Measurements from ENCODE around the gene MKRN2.
"Not testable (repeated sequence)": the region's sequence is repeated elsewhere in the genome, so short reads cannot be mapped to it uniquely, and the experiment has no call there.

The MKRN2 gene

GRCh38 chr3:12586403-12586802 lies 29.5 kb downstream of the MKRN2 start:
- FAIRE-seq (no peak), DNase-seq (ENCODE audit: low spot score) (no peak)

- peak; percentile 10 for DNase-seq (ENCODE audit: low spot score)
- no peak for FAIRE-seq
These were observed 31.4 kb downstream of the MKRN2 start for GRCh38 chr3:12588039-12589009.

- no peak for DNase-seq (ENCODE audit: low spot score)
- FAIRE-seq: no peak
These were observed 33.2 kb downstream of the MKRN2 start for GRCh38 chr3:12590096-12590495.

- DNase-seq (ENCODE audit: low spot score) (no peak), FAIRE-seq (no peak)
These were observed 34.6 kb downstream of the MKRN2 start for GRCh38 chr3:12591456-12591855.

GRCh38 chr3:12591997-12592715 lies 35.3 kb downstream of the MKRN2 start:
- no peak for FAIRE-seq

GRCh38 chr3:12593473-12593872 lies 36.6 kb downstream of the MKRN2 start:
- DNase-seq (ENCODE audit: low spot score) (no peak), FAIRE-seq (no peak)

More at GRCh38 chr3:12591997-12592715, 35.3 kb downstream of the MKRN2 start:
- DNase-seq (ENCODE audit: low spot score): no peak

- no peak for FAIRE-seq
These were observed 42.0 kb downstream of the MKRN2 start for GRCh38 chr3:12598890-12599289.

GRCh38 chr3:12601072-12601471 lies 44.2 kb downstream of the MKRN2 start:
- FAIRE-seq (no peak), DNase-seq (ENCODE audit: low spot score) (no peak)

More at GRCh38 chr3:12598890-12599289, 42.0 kb downstream of the MKRN2 start:
- DNase-seq (ENCODE audit: low spot score): no peak

- no peak for FAIRE-seq
These were observed 47.1 kb downstream of the MKRN2 start for GRCh38 chr3:12603969-12604368.

GRCh38 chr3:12608376-12608775 lies 51.5 kb downstream of the MKRN2 start:
- FAIRE-seq (no peak), DNase-seq (ENCODE audit: low spot score) (no peak)

More at GRCh38 chr3:12603969-12604368, 47.1 kb downstream of the MKRN2 start:
- DNase-seq (ENCODE audit: low spot score): no peak

- no peak for FAIRE-seq
These were observed 54.2 kb downstream of the MKRN2 start for GRCh38 chr3:12611117-12611516.

GRCh38 chr3:12612514-12613226 lies 55.8 kb downstream of the MKRN2 start:
- FAIRE-seq (no peak), DNase-seq (ENCODE audit: low spot score) (no peak)

More at GRCh38 chr3:12611117-12611516, 54.2 kb downstream of the MKRN2 start:
- DNase-seq (ENCODE audit: low spot score): no peak

GRCh38 chr3:12613250-12613649 lies 56.4 kb downstream of the MKRN2 start:
- no peak for DNase-seq (ENCODE audit: low spot score)
- no peak for FAIRE-seq

GRCh38 chr3:12615266-12615665 lies 58.4 kb downstream of the MKRN2 start:
- FAIRE-seq: no peak
- no peak for DNase-seq (ENCODE audit: low spot score)

- no peak for DNase-seq (ENCODE audit: low spot score)
- FAIRE-seq: no peak
These were observed 61.5 kb downstream of the MKRN2 start for GRCh38 chr3:12618426-12618825.

- FAIRE-seq (no peak), DNase-seq (ENCODE audit: low spot score) (no peak)
These were observed 63.4 kb downstream of the MKRN2 start for GRCh38 chr3:12620305-12620704.

GRCh38 chr3:12620729-12621128 lies 63.8 kb downstream of the MKRN2 start:
- FAIRE-seq (no peak), DNase-seq (ENCODE audit: low spot score) (no peak)

GRCh38 chr3:12622335-12622734 lies 65.4 kb downstream of the MKRN2 start:
- FAIRE-seq: no peak
- no peak for DNase-seq (ENCODE audit: low spot score)

GRCh38 chr3:12624056-12624455 lies 67.2 kb downstream of the MKRN2 start:
- FAIRE-seq (no peak), DNase-seq (ENCODE audit: low spot score) (no peak)

GRCh38 chr3:12624964-12625363 lies 68.1 kb downstream of the MKRN2 start:
- FAIRE-seq; DNase-seq (ENCODE audit: low spot score): not testable (repeated sequence)

- DNase-seq (ENCODE audit: low spot score) (no peak), FAIRE-seq (no peak)
These were observed 70.5 kb downstream of the MKRN2 start for GRCh38 chr3:12627370-12627769.

GRCh38 chr3:12628813-12629212 lies 71.9 kb downstream of the MKRN2 start:
- FAIRE-seq: no peak
- no peak for DNase-seq (ENCODE audit: low spot score)

Measured in RCC 7860 (cell line).